Measurements from ENCODE around the gene PMAIP1.

Gene PMAIP1

GRCh38 chr18:59902993-59903610 is 3.3 kb downstream of the PMAIP1 start:
- no peak for DNase-seq (ENCODE audit: low spot score)
- no peak for TF ChIP-seq CTCF (IDR thresholded peaks at IDR 0.05; ENCODE audit: borderline replicate concordance, control extremely low read depth, extremely low read depth, insufficient read depth, missing control alignments)
- in situ Hi-C loops (cut with MboI; ENCODE audit: low sequenced_read_pairs, unreplicated experiment): loop anchor here (10.0 kb wide), 1 partner anchor 58 kb away; no protein-coding TSS in a partner anchor

GRCh38 chr18:59904011-59904601 is 4.3 kb downstream of the PMAIP1 start:
- no peak for TF ChIP-seq CTCF (IDR thresholded peaks at IDR 0.05; ENCODE audit: borderline replicate concordance, control extremely low read depth, extremely low read depth, insufficient read depth, missing control alignments)
- in situ Hi-C loops (cut with MboI; ENCODE audit: low sequenced_read_pairs, unreplicated experiment): loop anchor here (10.0 kb wide), 1 partner anchor 59 kb away; no protein-coding TSS in a partner anchor
- DNase-seq (ENCODE audit: low spot score): no peak

- in situ Hi-C loops (cut with MboI; ENCODE audit: low sequenced_read_pairs, unreplicated experiment): loop anchor here (10.0 kb wide), 1 partner anchor 61 kb away; no protein-coding TSS in a partner anchor
- no peak for TF ChIP-seq CTCF (IDR thresholded peaks at IDR 0.05; ENCODE audit: borderline replicate concordance, control extremely low read depth, extremely low read depth, insufficient read depth, missing control alignments)
- no peak for DNase-seq (ENCODE audit: low spot score)
Observed at GRCh38 chr18:59905686-59906091, 5.9 kb downstream of the PMAIP1 start.

GRCh38 chr18:59906203-59906602 is 6.4 kb downstream of the PMAIP1 start:
- DNase-seq (ENCODE audit: low spot score): no peak
- in situ Hi-C loops (cut with MboI; ENCODE audit: low sequenced_read_pairs, unreplicated experiment): loop anchor here (10.0 kb wide), 1 partner anchor 61 kb away; no protein-coding TSS in a partner anchor
- TF ChIP-seq CTCF (IDR thresholded peaks at IDR 0.05; ENCODE audit: borderline replicate concordance, control extremely low read depth, extremely low read depth, insufficient read depth, missing control alignments): no peak

GRCh38 chr18:59907172-59907571 is 7.4 kb downstream of the PMAIP1 start:
- no peak for TF ChIP-seq CTCF (IDR thresholded peaks at IDR 0.05; ENCODE audit: borderline replicate concordance, control extremely low read depth, extremely low read depth, insufficient read depth, missing control alignments)
- DNase-seq (ENCODE audit: low spot score): no peak
- in situ Hi-C loops (cut with MboI; ENCODE audit: low sequenced_read_pairs, unreplicated experiment): loop anchor here (10.0 kb wide), 1 partner anchor 62 kb away; no protein-coding TSS in a partner anchor

- no peak for TF ChIP-seq CTCF (IDR thresholded peaks at IDR 0.05; ENCODE audit: borderline replicate concordance, control extremely low read depth, extremely low read depth, insufficient read depth, missing control alignments)
- DNase-seq (ENCODE audit: low spot score): no peak
- in situ Hi-C loops (cut with MboI; ENCODE audit: low sequenced_read_pairs, unreplicated experiment): loop anchor here (10.0 kb wide), 1 partner anchor 63 kb away; no protein-coding TSS in a partner anchor
Observed at GRCh38 chr18:59907660-59908059, 7.9 kb downstream of the PMAIP1 start.

All from GM13976 (cell line).